Karpas-422 (cell line): ENCODE measurements around the gene IL23R. TPM values are rescaled to one million over a fixed set of nuclear protein-coding genes. Genes with fewer than 3 reads are reported as not detected.

ENCODE experiments used
- DNase-seq: peaks from one replicate; pipeline ENCODE4 v3.0.0-alpha.2; 2015
- H2AFZ ChIP-seq: fragments of 200-600 bp; sonication (generic); 2 replicates; pipeline ENCODE4 v1.6.1; 2014; ENCODE audit warnings: antibody characterized with exemption, low read length, mixed read lengths
- H3K27ac ChIP-seq: fragments of 200-600 bp; sonication (generic); 2 replicates; pipeline ENCODE4 v1.5.1; 2014; ENCODE audit warnings: mild to moderate bottlenecking, low read length, moderate library complexity
- H3K27me3 ChIP-seq: fragments of 200-600 bp; sonication (generic); 2 replicates; pipeline ENCODE4 v1.6.1; 2014; ENCODE audit warnings: low read length, mixed read lengths
- H3K36me3 ChIP-seq: fragments of 200-600 bp; sonication (generic); 2 replicates; pipeline ENCODE4 v1.6.1; 2014; ENCODE audit warnings: low read length, mixed read lengths; ENCODE audit not compliant: insufficient read depth
- H3K4me1 ChIP-seq: fragments of 200-600 bp; sonication (generic); 2 replicates; pipeline ENCODE4 v1.6.1; 2014; ENCODE audit warnings: mild to moderate bottlenecking, low read length, mixed read lengths
- H3K4me2 ChIP-seq: fragments of 200-600 bp; sonication (generic); 2 replicates; pipeline ENCODE4 v1.6.1; 2014; ENCODE audit warnings: low read length, low read depth, mild to moderate bottlenecking; ENCODE audit not compliant: poor library complexity, severe bottlenecking
- H3K4me3 ChIP-seq: fragments of 200-600 bp; sonication (generic); 2 replicates; pipeline ENCODE4 v1.5.1; 2014; ENCODE audit warnings: mild to moderate bottlenecking, antibody characterized with exemption, low read length, mixed read lengths
- H3K79me2 ChIP-seq: fragments of 200-600 bp; sonication (generic); 2 replicates; pipeline ENCODE4 v1.6.1; 2014; ENCODE audit warnings: mild to moderate bottlenecking, low read length, mixed read lengths
- H3K9ac ChIP-seq: fragments of 200-600 bp; sonication (generic); 2 replicates; pipeline ENCODE4 v1.6.0; 2014; ENCODE audit warnings: low read length
- H3K9me2 ChIP-seq: fragments of 200-600 bp; sonication (generic), shearing (Covaris generic); replicated peaks from 2 replicates; pipeline ENCODE4 v1.6.0; 2014; ENCODE audit warnings: mild to moderate bottlenecking, low read length, moderate library complexity; ENCODE audit not compliant: insufficient read depth
- H3K9me3 ChIP-seq: fragments of 300-700, 200-600 bp; sonication (generic); 2 replicates; pipeline ENCODE4 v1.6.1; 2014; ENCODE audit warnings: low read length, mixed read lengths
- H4K20me1 ChIP-seq: fragments of 200-600 bp; sonication (generic); 2 replicates; pipeline ENCODE4 v1.6.1; 2014; ENCODE audit warnings: mild to moderate bottlenecking, antibody characterized with exemption, low read length, low read depth; ENCODE audit not compliant: insufficient read depth
- total RNA-seq: library from RNA; depleted of rRNA; stranded (reverse); fragments of >200 nt; shearing (Covaris generic); gene quantifications from 2 replicates; pipeline ENCODE4 v1.2.3, GENCODE V29; 2014; ENCODE audit warnings: low replicate concordance

The IL23R gene
- total RNA-seq, 1 experiment from 2014 or later: 0.45 TPM

DNA sequence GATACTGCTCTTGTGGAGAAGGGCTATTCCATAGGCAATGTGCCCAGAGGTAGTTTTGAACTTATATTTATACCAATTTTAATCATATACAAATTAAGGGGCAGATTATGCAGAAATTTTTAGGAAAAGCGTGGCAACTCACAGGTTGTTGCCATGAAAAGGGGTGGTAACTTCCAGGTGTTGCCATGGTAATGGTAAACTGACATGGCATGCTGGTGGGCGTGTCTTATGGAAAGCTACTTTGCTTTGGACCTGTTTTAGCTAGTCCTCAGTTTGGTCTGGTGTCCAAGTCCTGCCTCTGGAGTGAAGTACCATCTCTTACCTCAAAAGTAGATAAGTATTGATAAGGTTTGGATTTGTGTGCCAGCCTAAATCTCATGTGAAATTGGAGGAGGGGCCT lies 7.9 kb upstream of the IL23R start:
- Histone ChIP-seq H3K4me2 (no peak overlapping the region), H3K9ac (no peak overlapping the region), H3K4me3 (no peak overlapping the region), H3K9me2 (no peaks in the 10 kb centered on the region), H3K9me3 (no peaks in the 10 kb centered on the region), H3K79me2 (no peaks in the 10 kb centered on the region), H3K27me3 (no peaks in the 10 kb centered on the region), H2AFZ (no peak overlapping the region), H3K4me1 (no peaks in the 10 kb centered on the region), H3K36me3 (no peaks in the 10 kb centered on the region), H4K20me1 (no peaks in the 10 kb centered on the region), H3K27ac (no peak overlapping the region)
- no peak for DNase-seq

DNA sequence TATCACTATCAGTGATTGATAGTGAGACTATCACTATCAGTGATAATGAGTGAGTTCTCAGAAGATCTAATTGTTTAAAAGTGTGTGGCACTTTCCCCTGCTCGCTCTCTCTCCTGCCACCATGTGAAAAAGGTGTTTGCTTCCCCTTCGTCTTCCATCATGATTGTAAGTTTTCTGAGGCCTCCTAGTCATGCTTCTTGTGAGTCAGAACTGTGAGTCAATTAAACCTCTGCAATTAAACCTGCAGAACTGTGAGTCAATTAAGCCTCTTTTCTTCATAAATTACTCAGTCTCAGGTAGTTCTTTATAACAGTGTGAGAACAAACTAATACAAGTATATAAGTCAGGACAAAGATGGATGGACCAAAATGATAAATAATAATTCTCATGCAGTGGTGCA lies 7.0 kb upstream of the IL23R start:
- no peaks in the 10 kb centered on the region for H3K9me2 ChIP-seq
- H3K9ac ChIP-seq: no peak overlapping the region

DNA sequence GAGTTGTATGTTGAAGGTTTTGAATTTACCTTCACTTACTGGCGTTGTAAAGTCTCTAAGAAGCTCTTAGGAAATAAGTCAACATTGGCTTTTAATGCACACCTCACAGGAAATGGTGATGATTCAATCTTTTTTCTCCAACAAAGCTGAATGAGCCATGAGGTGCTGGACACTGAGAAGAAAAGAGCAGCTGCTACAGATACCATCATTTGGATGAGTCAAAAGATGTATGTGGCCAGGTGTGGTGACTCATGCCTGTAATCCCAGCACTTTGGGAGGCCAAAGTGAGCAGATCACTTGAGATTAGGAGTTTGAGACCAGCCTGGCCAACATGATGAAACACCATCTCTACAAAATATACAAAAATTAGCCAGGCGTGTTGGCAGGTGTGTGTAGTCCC lies 3.3 kb upstream of the IL23R start:
- Histone ChIP-seq H4K20me1 (no peaks in the 10 kb centered on the region), H3K4me2 (no peak overlapping the region), H3K9ac (no peak overlapping the region), H3K4me1 (no peaks in the 10 kb centered on the region), H3K27me3 (no peaks in the 10 kb centered on the region), H3K36me3 (no peaks in the 10 kb centered on the region), H3K9me2 (no peaks in the 10 kb centered on the region), H3K27ac (no peak overlapping the region), H3K9me3 (no peaks in the 10 kb centered on the region), H2AFZ (no peak overlapping the region), H3K4me3 (no peak overlapping the region), H3K79me2 (no peaks in the 10 kb centered on the region)
- DNase-seq: no peak

More for the DNA sequence above, 7.0 kb upstream of the IL23R start:
- Histone ChIP-seq H3K9me3 (no peaks in the 10 kb centered on the region), H3K4me2 (no peak overlapping the region), H3K27me3 (no peaks in the 10 kb centered on the region), H3K27ac (no peak overlapping the region), H2AFZ (no peak overlapping the region), H3K4me1 (no peaks in the 10 kb centered on the region), H3K4me3 (no peak overlapping the region), H4K20me1 (no peaks in the 10 kb centered on the region), H3K79me2 (no peaks in the 10 kb centered on the region), H3K36me3 (no peaks in the 10 kb centered on the region)
- DNase-seq: no peak

DNA sequence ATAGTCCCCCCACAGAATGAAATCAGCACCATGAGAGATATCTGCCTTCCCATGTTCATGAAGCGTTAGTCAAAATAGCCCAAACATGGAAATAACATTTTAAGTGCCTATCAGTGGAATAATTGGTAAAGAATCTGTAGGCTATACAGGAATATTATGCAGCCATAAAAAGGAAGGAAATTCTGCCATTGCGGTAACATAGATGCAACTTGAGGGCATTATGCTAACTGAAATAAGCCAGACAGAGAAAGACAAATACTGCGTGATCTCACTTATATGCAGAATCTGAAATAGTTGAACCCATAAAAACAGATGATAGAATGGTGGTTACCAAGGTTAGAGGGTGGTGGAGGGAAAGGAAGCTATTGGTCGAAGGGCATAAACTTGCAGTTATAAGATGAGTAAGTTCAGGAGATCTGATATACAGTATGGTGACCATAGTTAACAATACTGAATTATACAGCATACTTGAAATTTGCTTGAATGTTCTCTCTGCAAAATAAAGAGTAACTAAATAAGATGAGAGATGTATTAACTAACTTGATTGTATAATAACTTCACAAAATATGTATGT lies 699 bp upstream of the IL23R start:
- Histone ChIP-seq H3K9me3 (no peaks in the 10 kb centered on the region), H3K9ac (no peak overlapping the region), H3K27me3 (no peaks in the 10 kb centered on the region), H3K36me3 (no peaks in the 10 kb centered on the region), H2AFZ (no peak overlapping the region), H3K4me3 (no peak overlapping the region), H3K4me2 (no peak overlapping the region), H3K4me1 (no peaks in the 10 kb centered on the region), H4K20me1 (no peaks in the 10 kb centered on the region), H3K9me2 (no peaks in the 10 kb centered on the region), H3K79me2 (no peaks in the 10 kb centered on the region), H3K27ac (no peak overlapping the region)
- no peak for DNase-seq

DNA sequence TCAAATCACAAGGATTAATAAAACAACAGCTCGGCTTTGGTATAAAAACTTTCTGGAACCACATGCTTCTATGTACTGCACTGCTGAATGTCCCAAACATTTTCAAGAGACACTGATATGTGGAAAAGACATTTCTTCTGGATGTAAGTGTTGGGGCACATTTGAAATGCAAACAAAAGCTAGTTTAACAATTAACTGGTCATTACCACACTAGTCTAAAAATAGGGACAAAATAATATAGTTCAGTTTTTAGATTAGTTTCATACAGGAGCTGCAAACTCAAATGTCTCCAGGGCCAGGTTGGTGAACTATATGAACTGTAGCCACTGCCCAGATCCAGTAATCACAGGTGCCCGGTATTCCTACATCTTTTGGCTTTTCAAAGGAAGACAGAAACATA lies 3.2 kb downstream of the IL23R start:
- H3K79me2 ChIP-seq: no peaks in the 10 kb centered on the region
- H3K27ac ChIP-seq: no peak overlapping the region

DNA sequence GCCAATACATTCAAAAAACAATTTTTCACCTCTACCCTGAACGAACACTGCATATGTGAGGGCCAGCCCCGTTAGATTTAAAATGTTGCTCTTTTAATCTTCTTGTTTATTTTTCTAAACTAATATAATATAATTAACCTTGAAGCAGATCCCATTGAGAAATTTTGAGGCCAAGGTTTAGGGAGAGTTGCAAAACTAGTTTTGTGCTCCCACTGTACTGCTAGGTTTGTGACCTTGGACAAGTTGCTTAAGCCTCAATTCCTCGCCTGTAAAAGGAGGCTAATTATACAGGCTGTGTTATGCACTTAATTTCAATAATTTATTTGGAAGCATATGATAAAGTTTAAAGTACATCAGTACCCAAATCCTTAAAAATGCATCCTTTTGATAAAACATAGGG lies 3.7 kb downstream of the IL23R start:
- no peak overlapping the region for H2AFZ ChIP-seq
- H3K27ac ChIP-seq: no peak overlapping the region
- H3K4me2 ChIP-seq: no peak overlapping the region
- H3K36me3 ChIP-seq: no peaks in the 10 kb centered on the region
- no peak for DNase-seq
- H3K4me1 ChIP-seq: no peaks in the 10 kb centered on the region
- H4K20me1 ChIP-seq: no peaks in the 10 kb centered on the region
- no peak overlapping the region for H3K9ac ChIP-seq
- no peaks in the 10 kb centered on the region for H3K9me2 ChIP-seq
- H3K9me3 ChIP-seq: no peaks in the 10 kb centered on the region
- H3K79me2 ChIP-seq: no peaks in the 10 kb centered on the region
- H3K4me3 ChIP-seq: no peak overlapping the region
- no peaks in the 10 kb centered on the region for H3K27me3 ChIP-seq

More for the DNA sequence above, 3.2 kb downstream of the IL23R start:
- Histone ChIP-seq H3K9me2 (no peaks in the 10 kb centered on the region), H3K36me3 (no peaks in the 10 kb centered on the region), H3K9ac (no peak overlapping the region), H3K4me1 (no peaks in the 10 kb centered on the region), H3K4me2 (no peak overlapping the region), H3K4me3 (no peak overlapping the region), H2AFZ (no peak overlapping the region), H3K9me3 (no peaks in the 10 kb centered on the region), H3K27me3 (no peaks in the 10 kb centered on the region), H4K20me1 (no peaks in the 10 kb centered on the region)
- DNase-seq: no peak

DNA sequence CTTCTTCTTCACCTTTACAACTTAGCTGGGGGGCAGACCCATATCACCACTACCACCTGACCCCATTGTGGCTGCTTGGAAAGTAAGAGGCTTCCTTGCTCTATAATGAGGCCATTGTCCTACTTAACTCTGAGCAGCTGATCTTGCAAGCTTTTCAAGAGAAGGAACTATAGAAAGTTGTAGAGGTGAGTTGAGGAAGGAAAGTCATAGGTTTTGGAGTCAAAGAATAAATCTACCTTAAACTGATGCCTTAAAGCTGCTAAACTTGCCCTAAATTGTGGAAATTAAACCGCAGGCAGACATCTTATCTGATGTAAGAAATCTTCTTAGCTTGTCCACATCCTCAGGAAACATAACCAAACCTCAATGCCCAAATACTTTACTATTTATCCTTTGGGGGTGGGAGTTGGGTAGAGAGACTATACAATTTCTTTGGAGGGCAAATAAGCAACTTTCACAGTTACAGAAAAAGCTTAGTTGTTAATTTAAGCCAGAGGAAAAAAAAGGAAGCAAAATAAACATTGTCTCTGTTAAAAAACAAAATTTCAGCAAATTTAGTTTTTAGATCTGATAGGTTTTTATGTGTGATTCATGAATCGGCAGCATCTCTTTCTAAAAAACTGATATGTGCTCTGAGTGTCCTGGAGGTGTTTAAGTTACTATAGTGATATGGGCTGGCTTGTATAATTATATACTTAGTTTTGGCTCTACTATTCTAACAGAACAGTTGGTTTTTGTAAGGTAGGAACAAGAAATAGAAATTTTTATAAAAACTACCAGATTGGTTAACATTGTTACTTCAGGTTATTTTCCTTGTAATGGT lies 4.7 kb downstream of the IL23R start:
- no peak overlapping the region for H3K4me3 ChIP-seq
- DNase-seq: no peak
- H3K79me2 ChIP-seq: no peaks in the 10 kb centered on the region
- no peaks in the 10 kb centered on the region for H3K36me3 ChIP-seq
- H3K27ac ChIP-seq: no peak overlapping the region
- H3K9ac ChIP-seq: no peak overlapping the region
- H3K9me2 ChIP-seq: no peaks in the 10 kb centered on the region
- no peak overlapping the region for H2AFZ ChIP-seq
- H4K20me1 ChIP-seq: no peaks in the 10 kb centered on the region
- no peak overlapping the region for H3K4me2 ChIP-seq
- no peaks in the 10 kb centered on the region for H3K27me3 ChIP-seq
- no peaks in the 10 kb centered on the region for H3K9me3 ChIP-seq
- no peaks in the 10 kb centered on the region for H3K4me1 ChIP-seq

DNA sequence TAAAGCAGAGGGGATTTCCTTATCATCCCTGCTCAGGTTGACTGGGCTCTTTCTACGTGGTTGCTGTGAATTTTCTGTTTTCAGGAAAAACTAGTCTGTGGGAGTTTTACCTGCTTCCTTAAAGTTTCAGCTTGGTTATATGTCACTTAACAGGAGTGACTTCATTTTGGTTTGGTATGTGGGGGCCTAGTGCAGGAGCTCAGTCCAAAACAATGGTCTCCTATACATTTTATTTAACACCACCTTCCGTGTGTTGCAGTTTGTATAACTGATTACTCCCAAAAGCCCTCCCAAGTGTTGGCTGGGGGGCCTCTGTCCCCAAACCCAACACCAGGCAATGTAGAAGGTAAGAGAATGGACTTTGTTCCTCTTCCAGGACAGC lies 5.3 kb downstream of the IL23R start:
- Histone ChIP-seq H3K36me3 (no peaks in the 10 kb centered on the region), H3K9me2 (no peaks in the 10 kb centered on the region), H3K4me2 (no peak overlapping the region), H3K27ac (no peak overlapping the region), H3K4me3 (no peak overlapping the region), H4K20me1 (no peaks in the 10 kb centered on the region), H3K27me3 (no peaks in the 10 kb centered on the region), H3K79me2 (no peaks in the 10 kb centered on the region), H3K4me1 (no peaks in the 10 kb centered on the region), H3K9ac (no peak overlapping the region), H2AFZ (no peak overlapping the region), H3K9me3 (no peaks in the 10 kb centered on the region)
- DNase-seq: no peak
